Duodenal mucosa (tissue), 2 donors: ENCODE data around the gene MEGF6.
A peak's percentile ranks its signal among the peaks of the same experiment; 100 is the strongest.

Experiments used
- H3K27ac ChIP-seq: one replicate; pipeline ENCODE4 v1.7.0; 2013; ENCODE audit warnings: low read depth, low read length
- H3K27me3 ChIP-seq, 2 donors: one replicate each; pipeline ENCODE4 v1.7.0; 2013; ENCODE audit warnings: low read length in 2 of 2, control low read depth in 1 of 2; ENCODE audit not compliant: insufficient read depth in 2 of 2, control insufficient read depth in 1 of 2
- H3K36me3 ChIP-seq, 2 donors: one replicate each; pipeline ENCODE4 v1.7.0; 2013; ENCODE audit warnings: low read length in 2 of 2, control low read depth in 1 of 2; ENCODE audit not compliant: insufficient read depth in 2 of 2, control insufficient read depth in 1 of 2
- H3K4me1 ChIP-seq, 2 donors: one replicate each; pipeline ENCODE4 v1.7.0; 2013; ENCODE audit warnings: low read length in 2 of 2, control low read depth in 1 of 2; ENCODE audit not compliant: insufficient read depth in 2 of 2, control insufficient read depth in 1 of 2
- H3K4me3 ChIP-seq, 2 donors: one replicate each; pipeline ENCODE4 v1.7.0; 2013; ENCODE audit warnings: low read length in 2 of 2, low read depth in 1 of 2
- H3K9ac ChIP-seq, 2 donors: one replicate each; pipeline ENCODE4 v1.7.0; 2013; ENCODE audit warnings: low read length in 2 of 2, low read depth in 1 of 2
- H3K9me3 ChIP-seq, 2 donors: one replicate each; pipeline ENCODE4 v1.7.0; 2013; ENCODE audit warnings: low read length in 2 of 2, control low read depth in 1 of 2; ENCODE audit not compliant: control insufficient read depth in 1 of 2

The MEGF6 gene

GRCh38 chr1:3488432-3488831, 122.9 kb downstream of the MEGF6 start:
- no peak overlapping the region for H3K27ac ChIP-seq
- H3K4me3 ChIP-seq = no peak overlapping the region
- no peaks in the 10 kb centered on the region for H3K36me3 ChIP-seq
- no peak overlapping the region for H3K9ac ChIP-seq
- H3K27me3 ChIP-seq = no peaks in the 10 kb centered on the region
- H3K9me3 ChIP-seq = no peaks in the 10 kb centered on the region
- H3K4me1 ChIP-seq = no peaks in the 10 kb centered on the region

GRCh38 chr1:3485016-3485415, 126.3 kb downstream of the MEGF6 start:
- H3K9me3 ChIP-seq = no peaks in the 10 kb centered on the region
- H3K9ac ChIP-seq = no peak overlapping the region
- H3K4me1 ChIP-seq = peaks cover 17 to 21% of the 10 kb centered on the region in 2 donors
- no peaks in the 10 kb centered on the region for H3K27me3 ChIP-seq
- H3K4me3 ChIP-seq = no peak overlapping the region
- no peaks in the 10 kb centered on the region for H3K36me3 ChIP-seq
- H3K27ac ChIP-seq = no peak overlapping the region

GRCh38 chr1:3483801-3484444, 127.4 kb downstream of the MEGF6 start:
- no peaks in the 10 kb centered on the region for H3K36me3 ChIP-seq

DNA sequence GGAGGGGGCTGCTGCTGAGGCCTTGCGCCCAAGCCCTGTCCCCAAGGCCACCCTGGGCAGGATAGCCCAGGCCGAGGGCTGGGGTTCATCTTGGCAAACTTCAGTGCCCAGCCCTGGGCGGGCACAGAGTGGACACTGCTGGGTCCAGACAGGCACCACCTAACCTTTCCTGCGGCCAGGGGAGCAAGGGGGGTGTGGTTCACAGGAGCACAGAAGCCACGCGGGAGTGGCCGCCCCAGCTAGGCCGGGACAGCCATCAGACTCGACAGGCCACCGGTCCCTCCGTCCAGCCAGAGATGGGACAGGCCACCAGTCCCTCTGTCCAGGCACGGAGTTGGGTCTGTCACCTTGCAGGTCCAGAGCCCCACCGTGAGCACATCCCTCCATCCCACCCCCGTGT, 127.9 kb downstream of the MEGF6 start:
- Histone ChIP-seq H3K4me1 (peaks cover 23 to 29% of the 10 kb centered on the region in 2 donors), H3K9me3 (no peaks in the 10 kb centered on the region), H3K27me3 (no peaks in the 10 kb centered on the region), H3K27ac (no peak overlapping the region), H3K9ac (no peak overlapping the region), H3K36me3 (peaks cover 0 to 2% of the 10 kb centered on the region in 2 donors), H3K4me3 (no peak overlapping the region)

More at GRCh38 chr1:3483801-3484444, 127.4 kb downstream of the MEGF6 start:
- Histone ChIP-seq H3K9me3 (no peaks in the 10 kb centered on the region), H3K4me3 (no peak overlapping the region), H3K27me3 (no peaks in the 10 kb centered on the region), H3K4me1 (peaks cover 23 to 29% of the 10 kb centered on the region in 2 donors), H3K27ac (no peak overlapping the region), H3K9ac (no peak overlapping the region)

DNA sequence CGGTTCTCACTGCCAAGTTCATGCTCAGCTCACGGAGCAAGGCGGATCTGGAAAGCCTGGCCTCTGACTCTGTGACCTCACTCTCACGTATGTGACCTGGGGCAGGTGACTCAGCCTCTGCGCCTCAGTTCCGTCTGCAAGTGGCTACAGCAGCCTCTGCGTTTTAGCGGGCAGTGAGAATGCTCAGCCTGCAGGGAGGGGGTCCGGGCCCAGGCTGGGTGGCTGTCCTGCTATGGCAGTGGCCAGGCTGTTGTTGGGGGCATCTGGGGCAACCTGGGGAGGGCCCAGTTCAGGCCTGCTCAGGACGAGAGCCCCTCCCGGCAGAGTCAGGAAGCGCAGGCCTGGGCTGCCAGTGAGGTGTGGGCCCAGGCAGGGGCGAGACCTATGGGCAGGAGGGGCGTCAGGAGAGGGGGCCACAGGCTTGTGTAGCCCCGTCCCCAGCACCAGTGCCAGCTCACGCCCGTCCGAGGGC, 128.9 kb downstream of the MEGF6 start:
- Histone ChIP-seq H3K4me1 (peaks cover 23 to 29% of the 10 kb centered on the region in 2 donors), H3K9me3 (no peaks in the 10 kb centered on the region), H3K36me3 (peaks cover 0 to 7% of the 10 kb centered on the region in 2 donors), H3K9ac (no peak overlapping the region), H3K4me3 (no peak overlapping the region), H3K27ac (no peak overlapping the region), H3K27me3 (no peaks in the 10 kb centered on the region)

DNA sequence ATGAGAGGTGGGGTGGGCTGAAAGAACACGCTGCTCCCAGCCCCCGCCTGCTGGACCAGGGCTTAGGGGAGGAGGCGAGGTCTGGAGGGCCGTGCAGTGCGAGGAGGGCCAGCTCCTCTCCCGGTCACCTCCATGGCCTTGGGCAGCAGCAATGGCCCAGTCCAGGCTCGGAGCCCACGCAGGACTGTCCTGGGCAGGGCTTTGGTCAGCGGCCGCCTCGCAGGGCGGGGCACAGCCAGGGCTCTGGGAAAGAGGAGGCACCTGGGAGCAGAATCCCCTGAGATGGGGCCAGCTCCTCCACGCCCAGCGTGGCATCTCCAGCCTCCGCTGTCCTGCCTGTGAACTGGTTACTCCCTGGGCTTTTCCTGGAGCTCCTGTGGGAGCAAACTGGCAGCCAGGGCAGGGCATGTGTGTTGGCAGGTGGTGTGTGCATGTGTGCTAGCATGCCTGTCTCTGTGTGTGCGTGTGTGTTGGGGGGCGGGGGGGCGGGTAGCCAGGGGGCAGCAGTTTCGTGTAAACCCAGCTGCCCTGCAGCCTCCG, 129.4 kb downstream of the MEGF6 start:
- peaks cover 0 to 7% of the 10 kb centered on the region in 2 donors for H3K36me3 ChIP-seq
- no peak overlapping the region for H3K4me3 ChIP-seq
- peaks cover 23 to 29% of the 10 kb centered on the region in 2 donors for H3K4me1 ChIP-seq
- H3K27ac ChIP-seq = peak overlapping the region; percentile 42
- no peaks in the 10 kb centered on the region for H3K9me3 ChIP-seq
- H3K27me3 ChIP-seq = no peaks in the 10 kb centered on the region
- no peak overlapping the region for H3K9ac ChIP-seq

GRCh38 chr1:3481046-3481445, 130.3 kb downstream of the MEGF6 start:
- no peaks in the 10 kb centered on the region for H3K9me3 ChIP-seq
- H3K4me3 ChIP-seq = no peak overlapping the region
- H3K27ac ChIP-seq = no peak overlapping the region
- H3K36me3 ChIP-seq = peaks cover 0 to 7% of the 10 kb centered on the region in 2 donors
- no peak overlapping the region for H3K9ac ChIP-seq
- H3K4me1 ChIP-seq = peaks cover 23 to 29% of the 10 kb centered on the region in 2 donors
- no peaks in the 10 kb centered on the region for H3K27me3 ChIP-seq

- Histone ChIP-seq H3K27me3 (no peaks in the 10 kb centered on the region), H3K4me3 (no peak overlapping the region), H3K36me3 (peaks cover 0 to 10% of the 10 kb centered on the region in 2 donors), H3K9me3 (no peaks in the 10 kb centered on the region), H3K4me1 (peaks cover 23 to 29% of the 10 kb centered on the region in 2 donors), H3K9ac (no peak overlapping the region), H3K27ac (peak overlapping the region; percentile 56)
Observed at GRCh38 chr1:3480369-3480719, 131.0 kb downstream of the MEGF6 start.

DNA sequence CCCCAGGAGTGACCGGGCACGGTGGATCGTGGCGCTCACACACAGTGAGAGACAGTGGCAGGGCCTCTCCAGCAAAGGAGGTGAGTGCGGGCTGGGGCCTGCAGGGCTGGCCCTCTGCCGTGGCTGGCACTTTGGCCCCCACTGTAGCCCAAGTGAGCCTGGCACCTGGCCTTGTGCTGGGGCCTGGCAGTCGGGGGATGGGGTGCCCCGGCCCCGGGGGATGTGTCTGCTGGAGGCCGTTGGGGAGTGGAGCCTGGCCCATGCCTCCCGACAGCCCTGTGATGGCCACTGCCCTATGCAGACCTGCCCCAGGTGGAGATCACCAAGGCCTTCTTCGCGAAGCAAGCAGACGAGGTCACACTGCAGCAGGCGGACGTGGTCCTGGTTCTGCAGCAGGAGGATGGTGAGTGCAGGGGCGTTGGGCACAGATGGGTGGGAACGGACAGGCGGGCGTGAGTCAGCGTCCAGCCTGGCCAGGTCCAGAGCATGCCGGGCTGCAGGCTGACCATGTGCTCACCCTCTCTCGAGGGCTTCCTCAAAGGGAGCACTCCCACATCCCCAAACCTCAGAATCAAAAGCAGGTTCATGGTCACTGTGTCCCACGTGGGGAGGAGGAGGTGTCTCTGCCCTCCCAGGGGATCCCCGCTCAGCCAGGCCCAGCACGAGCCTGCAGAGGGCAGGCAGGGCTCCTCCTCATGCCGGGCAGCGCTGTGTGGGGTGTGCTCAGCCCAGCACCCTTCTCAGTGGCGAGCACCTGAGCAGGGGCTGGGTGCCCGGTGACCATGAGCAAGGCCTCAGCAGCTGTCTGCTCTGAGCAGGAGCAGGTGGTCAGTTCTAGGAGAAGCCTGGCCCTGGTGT, 131.6 kb downstream of the MEGF6 start:
- peaks cover 23 to 29% of the 10 kb centered on the region in 2 donors for H3K4me1 ChIP-seq
- no peak overlapping the region for H3K4me3 ChIP-seq
- peaks cover 0 to 10% of the 10 kb centered on the region in 2 donors for H3K36me3 ChIP-seq
- H3K9me3 ChIP-seq = no peaks in the 10 kb centered on the region
- H3K27ac ChIP-seq = peak overlapping the region; percentile 56
- H3K9ac ChIP-seq = no peak overlapping the region
- no peaks in the 10 kb centered on the region for H3K27me3 ChIP-seq

DNA sequence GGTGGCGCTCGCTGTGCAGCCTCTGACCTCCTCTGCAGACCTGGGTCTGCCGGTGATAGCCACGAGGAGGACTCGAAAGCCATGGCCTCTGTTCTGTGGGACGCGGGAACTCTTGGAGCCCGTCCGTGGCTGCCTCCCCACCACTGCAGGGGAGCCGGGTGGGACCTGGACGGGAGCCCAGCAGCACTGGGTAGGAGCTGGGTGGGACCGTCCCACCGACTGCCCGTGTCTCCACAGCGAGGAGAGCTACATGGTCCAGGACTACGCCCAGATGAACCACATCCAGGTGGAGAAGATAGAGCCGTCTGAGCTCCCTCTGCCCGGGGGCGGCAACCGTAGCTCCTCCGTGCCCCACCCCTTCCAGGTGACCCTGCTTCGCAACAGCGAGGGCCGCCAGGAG, 133.1 kb downstream of the MEGF6 start:
- Histone ChIP-seq H3K4me1 (peaks cover 23 to 29% of the 10 kb centered on the region in 2 donors), H3K27ac (no peak overlapping the region), H3K27me3 (no peaks in the 10 kb centered on the region), H3K9ac (no peak overlapping the region), H3K4me3 (no peak overlapping the region), H3K36me3 (peaks cover 7 to 20% of the 10 kb centered on the region in 2 donors), H3K9me3 (no peaks in the 10 kb centered on the region)
